CD14-positive monocyte (primary cell): Measurements from ENCODE around the gene NUBP2. TPM values are rescaled to one million over a fixed set of nuclear protein-coding genes. Genes with fewer than 3 reads are reported as not detected.
A peak's percentile ranks its signal among the peaks of the same experiment; 100 is the strongest.

Source experiments
- DNase-seq, 3 donors: peaks; one replicate each; pipeline ENCODE4 v3.0.0-alpha.2; 2011 to 2022
- H2AFZ ChIP-seq: 2 replicates; pipeline ENCODE4 v1.6.0; 2012; ENCODE audit warnings: mild to moderate bottlenecking, low read depth, low read length, inconsistent platforms; ENCODE audit not compliant: insufficient read depth, poor library complexity, severe bottlenecking
- H3K27ac ChIP-seq, 2 donors: 1 replicate in 1 of 2; 2 replicates in 1 of 2; pipeline ENCODE4 v1.5.1; 2012 to 2013; ENCODE audit warnings: low read length in 2 of 2, control low read depth in 1 of 2, inconsistent platforms in 1 of 2, low read depth in 1 of 2, mild to moderate bottlenecking in 1 of 2
- H3K27me3 ChIP-seq, 2 donors: one replicate each; pipeline versions ENCODE4 v1.6.0 to v1.6.1; 2011 to 2013; ENCODE audit warnings: low read length in 2 of 2; ENCODE audit not compliant: control insufficient read depth in 2 of 2, insufficient read depth in 2 of 2
- H3K36me3 ChIP-seq, 2 donors: replicated peaks in 1 of 2; 1 replicate in 1 of 2; 2 replicates in 1 of 2; pipeline versions ENCODE4 v1.5.1 to v1.6.1; 2012 to 2013; ENCODE audit warnings: low read length in 2 of 2, control low read depth in 1 of 2, inconsistent platforms in 1 of 2, mild to moderate bottlenecking in 1 of 2; ENCODE audit not compliant: insufficient read depth in 2 of 2, control insufficient read depth in 1 of 2
- H3K4me1 ChIP-seq, 2 donors: 1 replicate in 1 of 2; 2 replicates in 1 of 2; pipeline versions ENCODE4 v1.5.1 to v1.6.1; 2012 to 2013; ENCODE audit warnings: low read length in 2 of 2, control low read depth in 1 of 2, inconsistent platforms in 1 of 2, mild to moderate bottlenecking in 1 of 2, moderate library complexity in 1 of 2; ENCODE audit not compliant: insufficient read depth in 2 of 2, control insufficient read depth in 1 of 2
- H3K4me2 ChIP-seq: replicated peaks from 2 replicates; pipeline ENCODE3; 2012; ENCODE audit warnings: low read length, moderate library complexity, mild to moderate bottlenecking; ENCODE audit not compliant: poor library complexity, severe bottlenecking; ENCODE audit errors: extremely low read depth
- H3K4me3 ChIP-seq, 3 experiments: fragments of 200-600 bp in 1 of 3; sonication (generic) in 1 of 3; replicated peaks in 1 of 3; 1 replicate in 2 of 3; 2 replicates in 1 of 3; pipeline ENCODE4 v1.5.1; 2011 to 2013; ENCODE audit warnings: low read length in 3 of 3, mild to moderate bottlenecking in 3 of 3, control low read depth in 2 of 3, low read depth in 2 of 3, inconsistent platforms in 1 of 3, moderate library complexity in 1 of 3
- H3K79me2 ChIP-seq: 2 replicates; pipeline ENCODE4 v1.6.0; 2012; ENCODE audit warnings: mild to moderate bottlenecking, control low read depth, inconsistent platforms, low read length, moderate library complexity; ENCODE audit not compliant: insufficient read depth
- H3K9ac ChIP-seq: 2 replicates; pipeline ENCODE4 v1.6.0; 2017; ENCODE audit warnings: low read length, mild to moderate bottlenecking; ENCODE audit not compliant: insufficient read depth, poor library complexity, severe bottlenecking
- H3K9me3 ChIP-seq, 2 donors: replicated peaks in 1 of 2; 1 replicate in 1 of 2; 2 replicates in 1 of 2; pipeline versions ENCODE4 v1.5.1 to v1.6.1; 2012 to 2013; ENCODE audit warnings: low read length in 2 of 2, control low read depth in 1 of 2; ENCODE audit not compliant: control insufficient read depth in 1 of 2, insufficient read depth in 1 of 2
- H4K20me1 ChIP-seq: 2 replicates; pipeline ENCODE4 v1.6.0; 2012; ENCODE audit warnings: mild to moderate bottlenecking, low read length, control low read depth, moderate library complexity; ENCODE audit not compliant: insufficient read depth
- H3K27ac Mint-ChIP-seq, 7 donors: one replicate each; pipeline ENCODE4 v1.8.0; 2020; ENCODE audit warnings: mild to moderate bottlenecking in 7 of 7, mixed read lengths in 7 of 7, moderate library complexity in 6 of 7, inconsistent platforms in 2 of 7
- H3K27me3 Mint-ChIP-seq, 3 donors: one replicate each; pipeline ENCODE4 v1.8.0; 2021 to 2022; ENCODE audit warnings: low read depth in 3 of 3, mild to moderate bottlenecking in 3 of 3, mixed read lengths in 3 of 3, moderate library complexity in 3 of 3, inconsistent platforms in 1 of 3
- H3K36me3 Mint-ChIP-seq, 2 donors: one replicate each; pipeline ENCODE4 v1.8.0; 2020; ENCODE audit warnings: mixed read lengths in 2 of 2, inconsistent platforms in 1 of 2, mild to moderate bottlenecking in 1 of 2
- H3K4me1 Mint-ChIP-seq: one replicate; pipeline ENCODE4 v1.8.0; 2020; ENCODE audit warnings: mild to moderate bottlenecking, mixed read lengths
- H3K4me3 Mint-ChIP-seq, 2 donors: one replicate each; pipeline ENCODE4 v1.8.0; 2020; ENCODE audit warnings: mild to moderate bottlenecking in 2 of 2, mixed read lengths in 2 of 2, moderate library complexity in 1 of 2
- H3K9me3 Mint-ChIP-seq, 7 donors: one replicate each; pipeline ENCODE4 v1.8.0; 2020 to 2022; ENCODE audit warnings: mixed read lengths in 7 of 7, mild to moderate bottlenecking in 6 of 7, moderate library complexity in 6 of 7, inconsistent platforms in 2 of 7
- CTCF ChIP-seq: fragments of 200-600 bp; IDR thresholded peaks from one replicate; pipeline ENCODE4 v1.8.0; 2022; ENCODE audit warnings: antibody characterized with exemption, mild to moderate bottlenecking
- whole genome bisulfite sequencing: methylation state at CpG from one replicate; pipeline ENCODE4 v1.1.5; 2013; ENCODE audit warnings: missing lambda C conversion rate; ENCODE audit not compliant: insufficient coverage; 5-methylcytosine and 5-hydroxymethylcytosine counted together
- intact Hi-C, 2 donors: fragments of 100-400 bp; cut with micrococcal nuclease; formaldehyde crosslinking; loops; one replicate each; pipeline versions ENCODE4 v1.15.0 to v1.15.1; 2023
- polyA plus RNA-seq, 3 donors: library from polyadenylated mRNA; depleted of rRNA in 1 of 3; unstranded in 2 of 3; stranded (reverse) in 1 of 3; fragments of 300-500 nt in 2 of 3; fragments of >200 nt in 1 of 3; fragmentation: Illumina TruSeq in 2 of 3; gene quantifications; 1 replicate in 2 of 3; 2 replicates in 1 of 3; pipeline ENCODE4 v1.2.3, GENCODE V29; 2012 to 2021

NUBP2 gene
- polyA plus RNA-seq, 3 donors: 34.4 to 69.5 (median 57.9) TPM

- intact Hi-C loops: no loop called here
- Histone ChIP-seq H3K27ac (no peak overlapping the region), H3K9me3 (no peaks in the 10 kb centered on the region), H3K36me3 (peaks cover 73 to 76% of the 10 kb centered on the region in 2 donors), H4K20me1 (peaks cover 40% of the 10 kb centered on the region), H2AFZ (no peak overlapping the region), H3K9ac (no peak overlapping the region), H3K27me3 (no peaks in the 10 kb centered on the region), H3K4me2 (no peak overlapping the region), H3K4me1 (peaks cover 10 to 14% of the 10 kb centered on the region in 2 donors), H3K79me2 (peaks cover 6% of the 10 kb centered on the region), H3K4me3 (no peak overlapping the region)
- Mint-ChIP-seq H3K4me3 (no peak overlapping the region), H3K4me1 (peaks cover 9% of the 10 kb centered on the region), H3K36me3 (peaks cover 39 to 66% of the 10 kb centered on the region in 2 donors), H3K9me3 (peaks cover 0 to 2% (median 0%) of the 10 kb centered on the region in 7 donors), H3K27ac (peak overlapping the region in 1 of 7 donors; percentile 69), H3K27me3 (peaks cover 0 to 1% (median 0%) of the 10 kb centered on the region in 3 donors)
- TF ChIP-seq CTCF: no peak
- DNase-seq: no peak
- WGBS: 97% methylated on average over 19 of the region's 19 CpGs
Measured at GRCh38 chr16:1766231-1766630, 16.5 kb upstream of the NUBP2 start.

DNA sequence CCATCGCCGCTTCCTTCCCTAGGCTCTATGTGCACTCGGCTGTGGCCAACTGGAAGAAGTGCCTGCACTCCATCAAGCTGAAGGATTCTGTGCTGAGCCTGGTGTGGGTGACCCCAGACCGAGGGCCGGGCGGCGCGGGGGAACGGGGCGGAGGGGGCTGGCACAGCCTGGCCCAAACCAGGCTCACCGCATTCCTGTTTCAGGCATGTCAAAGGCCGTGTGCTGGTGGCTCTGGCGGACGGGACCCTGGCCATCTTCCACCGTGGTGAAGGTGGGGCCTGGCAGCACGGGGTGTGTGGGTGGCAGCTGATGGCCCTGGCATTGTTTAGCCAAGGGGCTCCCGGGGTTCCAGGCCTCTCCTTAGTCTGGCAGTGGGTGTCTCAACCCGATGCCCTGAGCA is 16.1 kb upstream of the NUBP2 start:
- H3K9me3 Mint-ChIP-seq: peaks cover 0 to 2% (median 0%) of the 10 kb centered on the region in 7 donors
- H3K36me3 Mint-ChIP-seq: peaks cover 35 to 61% of the 10 kb centered on the region in 2 donors
- H3K27me3 Mint-ChIP-seq: peaks cover 0 to 1% (median 0%) of the 10 kb centered on the region in 3 donors
- H3K36me3 ChIP-seq: peaks cover 72% of the 10 kb centered on the region in 2 donors
- no peaks in the 10 kb centered on the region for H3K27me3 ChIP-seq
- H3K27ac ChIP-seq: no peak overlapping the region
- H3K4me2 ChIP-seq: no peak overlapping the region
- no peak overlapping the region for H3K9ac ChIP-seq
- 95% methylated on average over 18 of the region's 18 CpGs for WGBS
- H3K4me3 Mint-ChIP-seq: no peak overlapping the region
- intact Hi-C loops: no loop called here
- peaks cover 40% of the 10 kb centered on the region for H4K20me1 ChIP-seq
- H3K4me1 ChIP-seq: peaks cover 10 to 14% of the 10 kb centered on the region in 2 donors
- no peak overlapping the region for H3K4me3 ChIP-seq
- H3K9me3 ChIP-seq: no peaks in the 10 kb centered on the region
- H3K27ac Mint-ChIP-seq: no peak overlapping the region
- DNase-seq: no peak
- H3K79me2 ChIP-seq: peaks cover 8% of the 10 kb centered on the region
- no peak overlapping the region for H2AFZ ChIP-seq
- no peak for TF ChIP-seq CTCF
- peaks cover 9% of the 10 kb centered on the region for H3K4me1 Mint-ChIP-seq
